B cell (primary cell): Measurements from ENCODE around the gene TBC1D17. TPM values are rescaled to one million over a fixed set of nuclear protein-coding genes. Genes with fewer than 3 reads are reported as not detected.

Experiments
- ATAC-seq: fragments of 200-7000 bp; cut with Tn5 transposase; one replicate; pipeline ENCODE4 v1.10.0; 2021; ENCODE audit warnings: low read depth, mild to moderate bottlenecking, moderate number of reproducible peaks, moderate library complexity
- CTCF ChIA-PET: fragments of 350-600 bp; sonication (Branson Sonifier 250); formaldehyde crosslinking; loops from one replicate; lab custom pipeline; 2021; ENCODE audit warnings: antibody characterized with exemption, inconsistent platforms; lab: Charles Lee
- POLR2A ChIA-PET: fragments of 350-600 bp; sonication (Branson Sonifier 250); formaldehyde crosslinking; loops from one replicate; lab custom pipeline; 2021; ENCODE audit warnings: antibody characterized with exemption; lab: Charles Lee
- DNase-seq: peaks from one replicate; pipeline ENCODE4 v3.0.0; 2013
- H2AFZ ChIP-seq: 2 replicates; pipeline ENCODE4 v1.6.1; 2012; ENCODE audit warnings: mild to moderate bottlenecking, low read depth, low read length; ENCODE audit not compliant: insufficient read depth, poor library complexity, severe bottlenecking
- H3K27ac ChIP-seq, 2 donors: 1 replicate in 1 of 2; 2 replicates in 1 of 2; pipeline ENCODE4 v1.5.1; 2012 to 2013; ENCODE audit warnings: low read length in 2 of 2, mild to moderate bottlenecking in 2 of 2, moderate library complexity in 1 of 2
- H3K27me3 ChIP-seq, 4 experiments: fragments of 200-600 bp in 1 of 4; sonication (generic) in 1 of 4; replicated peaks in 1 of 4; 1 replicate in 2 of 4; 2 replicates in 2 of 4; pipeline versions ENCODE4 v1.6.1 to v1.7.0; 2013 to 2016; ENCODE audit warnings: low read length in 3 of 4, mild to moderate bottlenecking in 2 of 4, mixed read lengths in 1 of 4, moderate library complexity in 1 of 4; ENCODE audit not compliant: insufficient read depth in 4 of 4, control insufficient read depth in 3 of 4; ENCODE audit errors: control extremely low read depth in 1 of 4
- H3K36me3 ChIP-seq, 2 experiments: replicated peaks in 1 of 2; 1 replicate in 1 of 2; 2 replicates in 1 of 2; pipeline versions ENCODE4 v1.6.1 to v1.7.1; 2013; ENCODE audit warnings: low read length in 1 of 2; ENCODE audit not compliant: insufficient read depth in 2 of 2, control insufficient read depth in 1 of 2; ENCODE audit errors: control extremely low read depth in 1 of 2, extremely low read depth in 1 of 2
- H3K4me1 ChIP-seq, 2 donors: fragments of 200-600 bp in 1 of 2; sonication (generic) in 1 of 2; 1 replicate in 1 of 2; 2 replicates in 1 of 2; pipeline versions ENCODE4 v1.5.1 to v1.6.1; 2013 to 2017; ENCODE audit warnings: low read length in 2 of 2; ENCODE audit not compliant: control insufficient read depth in 2 of 2, insufficient read depth in 2 of 2
- H3K4me2 ChIP-seq: replicated peaks from 2 replicates; pipeline ENCODE3; 2012; ENCODE audit warnings: mild to moderate bottlenecking, low read depth, low read length; ENCODE audit not compliant: poor library complexity, severe bottlenecking
- H3K4me3 ChIP-seq, 5 experiments: fragments of 200-600 bp in 1 of 5; sonication (generic) in 1 of 5; 1 replicate in 3 of 5; 2 replicates in 2 of 5; pipeline versions ENCODE4 v1.5.1 to v1.7.0; 2011 to 2016; ENCODE audit warnings: low read length in 4 of 5, mild to moderate bottlenecking in 4 of 5, low read depth in 2 of 5, control low read depth in 1 of 5, moderate library complexity in 1 of 5; ENCODE audit not compliant: insufficient read depth in 1 of 5; ENCODE audit errors: control extremely low read depth in 1 of 5, extremely low read depth in 1 of 5
- H3K79me2 ChIP-seq: fragments of 200-600 bp; sonication (generic); one replicate; pipeline ENCODE4 v1.6.0; 2016; ENCODE audit warnings: low read length; ENCODE audit not compliant: control insufficient read depth, insufficient read depth
- H3K9ac ChIP-seq: fragments of 200-600 bp; sonication (generic); 2 replicates; pipeline ENCODE4 v1.6.1; 2017; ENCODE audit warnings: mild to moderate bottlenecking, low read length, moderate library complexity
- H3K9me3 ChIP-seq, 3 donors: one replicate each; pipeline versions ENCODE4 v1.6.1 to v1.7.1; 2013; ENCODE audit warnings: low read length in 2 of 3; ENCODE audit not compliant: control insufficient read depth in 2 of 3, insufficient read depth in 1 of 3; ENCODE audit errors: control extremely low read depth in 1 of 3
- H4K20me1 ChIP-seq: 2 replicates; pipeline ENCODE4 v1.6.0; 2012; ENCODE audit warnings: mild to moderate bottlenecking, low read length; ENCODE audit not compliant: insufficient read depth, control insufficient read depth, poor library complexity, severe bottlenecking
- H3K27ac Mint-ChIP-seq: one replicate; pipeline ENCODE4 v1.8.0; 2021; ENCODE audit warnings: mixed read lengths
- H3K27me3 Mint-ChIP-seq: one replicate; pipeline ENCODE4 v1.8.0; 2021; ENCODE audit warnings: mixed read lengths
- H3K4me1 Mint-ChIP-seq: one replicate; pipeline ENCODE4 v1.8.0; 2021; ENCODE audit warnings: mixed read lengths
- H3K4me3 Mint-ChIP-seq: one replicate; pipeline ENCODE4 v1.8.0; 2021; ENCODE audit warnings: mixed read lengths
- H3K9me3 Mint-ChIP-seq: one replicate; pipeline ENCODE4 v1.8.0; 2022; ENCODE audit warnings: mixed read lengths; ENCODE audit not compliant: insufficient read depth
- EZH2 ChIP-seq: IDR thresholded peaks from 2 replicates; pipeline ENCODE4 v1.6.1; 2012; ENCODE audit warnings: borderline replicate concordance, low read depth, mild to moderate bottlenecking, moderate library complexity, low read length; ENCODE audit not compliant: insufficient read depth, poor library complexity, severe bottlenecking
- WGBS: methylation state at CpG from one replicate; pipeline ENCODE4 v1.1.5; 2013; ENCODE audit warnings: missing lambda C conversion rate; ENCODE audit not compliant: insufficient coverage; 5-methylcytosine and 5-hydroxymethylcytosine counted together
- intact Hi-C: fragments of 100-400 bp; cut with micrococcal nuclease; formaldehyde crosslinking; loops from one replicate; pipeline ENCODE4 v1.10.0; 2022
- polyA plus RNA-seq: library from polyadenylated mRNA; depleted of rRNA; stranded (reverse); fragments of >200 nt; gene quantifications from 2 replicates; pipeline ENCODE4 v1.2.3, GENCODE V29; 2012
- total RNA-seq, 2 donors: library from RNA; stranded (reverse); fragments of 120-200 nt in 1 of 2; gene quantifications; 1 replicate in 1 of 2; 2 replicates in 1 of 2; pipeline versions ENCODE4 v1.2.3 to v1.2.4, GENCODE V29; 2013 to 2022
- TF ChIP-seq, protein P1 (sequence below): fragments of 200-600 bp; IDR thresholded peaks from one replicate; pipeline ENCODE4 v1.8.0; 2022; ENCODE audit warnings: antibody characterized with exemption, mild to moderate bottlenecking

TBC1D17 gene
- total and polyA plus RNA-seq, 2 donors (not counting 1 experiment from before 2014, with no cell fraction given) = 85.7 to 98.7 TPM

- peak overlapping the region; percentile 13 for H3K4me3 Mint-ChIP-seq
- CTCF ChIA-PET = interaction anchor here (1.2 to 3.5 kb wide), 2 partner anchors 11 to 19 kb away, joined by 4 to 12 read pairs; no protein-coding TSS in a partner anchor
- peaks cover 47 to 59% of the 10 kb centered on the region in 2 donors for H3K4me1 ChIP-seq
Observed at GRCh38 chr19:49908480-49909420, 31.2 kb downstream of the TBC1D17 start.

More at GRCh38 chr19:49908480-49909420, 31.2 kb downstream of the TBC1D17 start:
- H3K36me3 ChIP-seq = peaks cover 0 to 29% of the 10 kb centered on the region in 2 experiments
- peaks cover 0 to 16% (median 0%) of the 10 kb centered on the region in 3 donors for H3K9me3 ChIP-seq
- H3K4me3 ChIP-seq = no peak overlapping the region
- peaks cover 39% of the 10 kb centered on the region for H4K20me1 ChIP-seq
- peak overlapping the region; percentile 85 for H3K27ac Mint-ChIP-seq
- POLR2A ChIA-PET = interaction anchor here (0.6 to 3.1 kb wide), 3 partner anchors 8 to 21 kb away, joined by 3 to 12 read pairs (median 4); partner anchors contain the start of genes ATF5 and NUP62
- intact Hi-C loops = no loop called here
- no peak overlapping the region for H2AFZ ChIP-seq
- H3K27me3 Mint-ChIP-seq = no peaks in the 10 kb centered on the region
- H3K9me3 Mint-ChIP-seq = peaks cover 3% of the 10 kb centered on the region
- ATAC-seq (no peak), DNase-seq (no peak)
- no peak overlapping the region for H3K9ac ChIP-seq
- TF ChIP-seq, protein P1, sequence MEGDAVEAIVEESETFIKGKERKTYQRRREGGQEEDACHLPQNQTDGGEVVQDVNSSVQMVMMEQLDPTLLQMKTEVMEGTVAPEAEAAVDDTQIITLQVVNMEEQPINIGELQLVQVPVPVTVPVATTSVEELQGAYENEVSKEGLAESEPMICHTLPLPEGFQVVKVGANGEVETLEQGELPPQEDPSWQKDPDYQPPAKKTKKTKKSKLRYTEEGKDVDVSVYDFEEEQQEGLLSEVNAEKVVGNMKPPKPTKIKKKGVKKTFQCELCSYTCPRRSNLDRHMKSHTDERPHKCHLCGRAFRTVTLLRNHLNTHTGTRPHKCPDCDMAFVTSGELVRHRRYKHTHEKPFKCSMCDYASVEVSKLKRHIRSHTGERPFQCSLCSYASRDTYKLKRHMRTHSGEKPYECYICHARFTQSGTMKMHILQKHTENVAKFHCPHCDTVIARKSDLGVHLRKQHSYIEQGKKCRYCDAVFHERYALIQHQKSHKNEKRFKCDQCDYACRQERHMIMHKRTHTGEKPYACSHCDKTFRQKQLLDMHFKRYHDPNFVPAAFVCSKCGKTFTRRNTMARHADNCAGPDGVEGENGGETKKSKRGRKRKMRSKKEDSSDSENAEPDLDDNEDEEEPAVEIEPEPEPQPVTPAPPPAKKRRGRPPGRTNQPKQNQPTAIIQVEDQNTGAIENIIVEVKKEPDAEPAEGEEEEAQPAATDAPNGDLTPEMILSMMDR = no peak
- TF ChIP-seq EZH2 = no peak
- H3K4me1 Mint-ChIP-seq = peaks cover 76% of the 10 kb centered on the region
- no peak overlapping the region for H3K27ac ChIP-seq
- no peak overlapping the region for H3K4me2 ChIP-seq
- peaks cover 27% of the 10 kb centered on the region for H3K79me2 ChIP-seq
- H3K27me3 ChIP-seq = no peaks in the 10 kb centered on the region
- WGBS = 97% methylated on average over 37 of the region's 37 CpGs
